ENCODE results near the gene ZCCHC14. TPM values are rescaled to one million over a fixed set of nuclear protein-coding genes. Genes with fewer than 3 reads are reported as not detected.

The ZCCHC14 gene
- total and polyA plus RNA-seq, 2 of the 13 experiments (the other 11 are each of a cell fraction or from before 2014, with no cell fraction given), result 12.4 to 12.5 TPM

DNA sequence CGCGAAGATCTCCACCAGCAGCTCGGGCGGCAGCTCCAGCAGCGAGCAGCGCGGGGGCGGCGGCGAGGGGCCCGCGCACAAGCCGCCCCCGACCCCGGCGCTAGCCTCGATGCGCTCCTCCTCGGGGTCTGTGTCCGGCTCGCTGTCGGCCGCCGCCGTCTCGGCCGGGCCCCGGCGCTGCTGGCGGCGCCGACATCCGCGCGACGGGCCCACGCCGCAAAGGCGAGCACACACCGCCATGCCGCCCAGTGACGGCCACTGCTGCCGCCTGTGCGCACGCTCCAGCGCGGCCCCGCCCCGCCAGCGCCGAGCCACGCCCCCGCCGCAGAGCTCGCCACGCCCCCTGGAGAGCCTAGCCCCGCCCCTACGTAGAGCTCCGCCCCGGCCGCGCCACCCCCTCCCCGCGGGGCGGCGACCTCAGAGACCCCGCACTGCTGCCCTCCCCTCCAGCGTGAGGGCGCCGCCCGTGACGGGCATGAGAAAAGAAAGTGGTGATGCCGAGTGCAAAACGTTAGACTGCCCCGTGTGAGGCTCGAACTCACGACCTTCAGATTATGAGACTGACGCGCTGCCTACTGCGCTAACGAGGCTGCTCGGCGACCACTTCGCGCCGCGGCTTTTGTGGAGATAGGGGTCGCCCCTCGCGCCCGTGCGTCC lies 109.2 kb downstream of the ZCCHC14 start, which contains the start of gene FBXO31 (continued):
- TF ChIP-seq, protein P1, sequence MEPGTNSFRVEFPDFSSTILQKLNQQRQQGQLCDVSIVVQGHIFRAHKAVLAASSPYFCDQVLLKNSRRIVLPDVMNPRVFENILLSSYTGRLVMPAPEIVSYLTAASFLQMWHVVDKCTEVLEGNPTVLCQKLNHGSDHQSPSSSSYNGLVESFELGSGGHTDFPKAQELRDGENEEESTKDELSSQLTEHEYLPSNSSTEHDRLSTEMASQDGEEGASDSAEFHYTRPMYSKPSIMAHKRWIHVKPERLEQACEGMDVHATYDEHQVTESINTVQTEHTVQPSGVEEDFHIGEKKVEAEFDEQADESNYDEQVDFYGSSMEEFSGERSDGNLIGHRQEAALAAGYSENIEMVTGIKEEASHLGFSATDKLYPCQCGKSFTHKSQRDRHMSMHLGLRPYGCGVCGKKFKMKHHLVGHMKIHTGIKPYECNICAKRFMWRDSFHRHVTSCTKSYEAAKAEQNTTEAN (CRISPR knock-in tag; conservative IDR thresholded peaks at IDR 0.05), result no peak
- TF ChIP-seq, protein P2, sequence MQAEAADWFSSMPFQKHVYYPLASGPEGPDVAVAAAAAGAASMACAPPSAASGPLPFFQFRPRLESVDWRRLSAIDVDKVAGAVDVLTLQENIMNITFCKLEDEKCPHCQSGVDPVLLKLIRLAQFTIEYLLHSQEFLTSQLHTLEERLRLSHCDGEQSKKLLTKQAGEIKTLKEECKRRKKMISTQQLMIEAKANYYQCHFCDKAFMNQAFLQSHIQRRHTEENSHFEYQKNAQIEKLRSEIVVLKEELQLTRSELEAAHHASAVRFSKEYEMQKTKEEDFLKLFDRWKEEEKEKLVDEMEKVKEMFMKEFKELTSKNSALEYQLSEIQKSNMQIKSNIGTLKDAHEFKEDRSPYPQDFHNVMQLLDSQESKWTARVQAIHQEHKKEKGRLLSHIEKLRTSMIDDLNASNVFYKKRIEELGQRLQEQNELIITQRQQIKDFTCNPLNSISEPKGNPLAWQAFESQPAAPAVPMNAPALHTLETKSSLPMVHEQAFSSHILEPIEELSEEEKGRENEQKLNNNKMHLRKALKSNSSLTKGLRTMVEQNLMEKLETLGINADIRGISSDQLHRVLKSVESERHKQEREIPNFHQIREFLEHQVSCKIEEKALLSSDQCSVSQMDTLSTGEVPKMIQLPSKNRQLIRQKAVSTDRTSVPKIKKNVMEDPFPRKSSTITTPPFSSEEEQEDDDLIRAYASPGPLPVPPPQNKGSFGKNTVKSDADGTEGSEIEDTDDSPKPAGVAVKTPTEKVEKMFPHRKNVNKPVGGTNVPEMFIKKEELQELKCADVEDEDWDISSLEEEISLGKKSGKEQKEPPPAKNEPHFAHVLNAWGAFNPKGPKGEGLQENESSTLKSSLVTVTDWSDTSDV (CRISPR knock-in tag; IDR thresholded peaks at IDR 0.05), result no peak
- no peak for TF ChIP-seq PHF20 (CRISPR knock-in tag; IDR thresholded peaks at IDR 0.05)
- TF ChIP-seq POLR2A (IDR thresholded peaks at IDR 0.05; ENCODE audit: insufficient read depth in 1 of 2, low read depth in 2 of 2, low read length in 2 of 2), result peak in 1 of 2 experiments; percentile 74; a peak in 2 of 4 replicates
- peak; percentile 98 for TF ChIP-seq ZNF331 (CRISPR knock-in tag; IDR thresholded peaks at IDR 0.05)
- no peak for TF ChIP-seq POLR2AphosphoS2 (IDR thresholded peaks at IDR 0.05; ENCODE audit: low read depth, low read length)
- no peak for TF ChIP-seq ZKSCAN5 (CRISPR knock-in tag; IDR thresholded peaks at IDR 0.05)
- no peak for TF ChIP-seq HMGA1 (CRISPR knock-in tag; conservative IDR thresholded peaks at IDR 0.05)
- TF ChIP-seq, protein P3, sequence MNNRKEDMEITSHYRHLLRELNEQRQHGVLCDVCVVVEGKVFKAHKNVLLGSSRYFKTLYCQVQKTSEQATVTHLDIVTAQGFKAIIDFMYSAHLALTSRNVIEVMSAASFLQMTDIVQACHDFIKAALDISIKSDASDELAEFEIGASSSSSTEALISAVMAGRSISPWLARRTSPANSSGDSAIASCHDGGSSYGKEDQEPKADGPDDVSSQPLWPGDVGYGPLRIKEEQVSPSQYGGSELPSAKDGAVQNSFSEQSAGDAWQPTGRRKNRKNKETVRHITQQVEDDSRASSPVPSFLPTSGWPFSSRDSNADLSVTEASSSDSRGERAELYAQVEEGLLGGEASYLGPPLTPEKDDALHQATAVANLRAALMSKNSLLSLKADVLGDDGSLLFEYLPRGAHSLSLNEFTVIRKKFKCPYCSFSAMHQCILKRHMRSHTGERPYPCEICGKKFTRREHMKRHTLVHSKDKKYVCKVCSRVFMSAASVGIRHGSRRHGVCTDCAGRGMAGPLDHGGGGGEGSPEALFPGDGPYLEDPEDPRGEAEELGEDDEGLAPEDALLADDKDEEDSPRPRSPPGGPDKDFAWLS (CRISPR knock-in tag; IDR thresholded peaks at IDR 0.05; ENCODE audit: borderline replicate concordance), result peak; percentile 32
- 0 out of 2 replicates have a peak, but pooled peaks have one; percentile 25 for TF ChIP-seq TOE1 (CRISPR knock-in tag; IDR thresholded peaks at IDR 0.05)
- TF ChIP-seq, protein P4, sequence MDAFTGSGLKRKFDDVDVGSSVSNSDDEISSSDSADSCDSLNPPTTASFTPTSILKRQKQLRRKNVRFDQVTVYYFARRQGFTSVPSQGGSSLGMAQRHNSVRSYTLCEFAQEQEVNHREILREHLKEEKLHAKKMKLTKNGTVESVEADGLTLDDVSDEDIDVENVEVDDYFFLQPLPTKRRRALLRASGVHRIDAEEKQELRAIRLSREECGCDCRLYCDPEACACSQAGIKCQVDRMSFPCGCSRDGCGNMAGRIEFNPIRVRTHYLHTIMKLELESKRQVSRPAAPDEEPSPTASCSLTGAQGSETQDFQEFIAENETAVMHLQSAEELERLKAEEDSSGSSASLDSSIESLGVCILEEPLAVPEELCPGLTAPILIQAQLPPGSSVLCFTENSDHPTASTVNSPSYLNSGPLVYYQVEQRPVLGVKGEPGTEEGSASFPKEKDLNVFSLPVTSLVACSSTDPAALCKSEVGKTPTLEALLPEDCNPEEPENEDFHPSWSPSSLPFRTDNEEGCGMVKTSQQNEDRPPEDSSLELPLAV (CRISPR knock-in tag; conservative IDR thresholded peaks at IDR 0.05; ENCODE audit: low read depth), result peak; percentile 1; the same call in 1 of the 2 replicates
- TF ChIP-seq, protein P5, sequence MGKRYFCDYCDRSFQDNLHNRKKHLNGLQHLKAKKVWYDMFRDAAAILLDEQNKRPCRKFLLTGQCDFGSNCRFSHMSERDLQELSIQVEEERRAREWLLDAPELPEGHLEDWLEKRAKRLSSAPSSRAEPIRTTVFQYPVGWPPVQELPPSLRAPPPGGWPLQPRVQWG (CRISPR knock-in tag; IDR thresholded peaks at IDR 0.05; ENCODE audit: borderline replicate concordance, low read depth), result no peak
- no peak for TF ChIP-seq NFE2 (CRISPR knock-in tag; IDR thresholded peaks at IDR 0.05)
- TF ChIP-seq, protein P6, sequence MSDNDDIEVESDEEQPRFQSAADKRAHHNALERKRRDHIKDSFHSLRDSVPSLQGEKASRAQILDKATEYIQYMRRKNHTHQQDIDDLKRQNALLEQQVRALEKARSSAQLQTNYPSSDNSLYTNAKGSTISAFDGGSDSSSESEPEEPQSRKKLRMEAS (IDR thresholded peaks at IDR 0.05), result peak; percentile 78
- TF ChIP-seq ZNF274 (CRISPR knock-in tag; IDR thresholded peaks at IDR 0.05), result 0 out of 2 replicates have a peak, but pooled peaks have one; percentile 16
- TF ChIP-seq, protein P7, sequence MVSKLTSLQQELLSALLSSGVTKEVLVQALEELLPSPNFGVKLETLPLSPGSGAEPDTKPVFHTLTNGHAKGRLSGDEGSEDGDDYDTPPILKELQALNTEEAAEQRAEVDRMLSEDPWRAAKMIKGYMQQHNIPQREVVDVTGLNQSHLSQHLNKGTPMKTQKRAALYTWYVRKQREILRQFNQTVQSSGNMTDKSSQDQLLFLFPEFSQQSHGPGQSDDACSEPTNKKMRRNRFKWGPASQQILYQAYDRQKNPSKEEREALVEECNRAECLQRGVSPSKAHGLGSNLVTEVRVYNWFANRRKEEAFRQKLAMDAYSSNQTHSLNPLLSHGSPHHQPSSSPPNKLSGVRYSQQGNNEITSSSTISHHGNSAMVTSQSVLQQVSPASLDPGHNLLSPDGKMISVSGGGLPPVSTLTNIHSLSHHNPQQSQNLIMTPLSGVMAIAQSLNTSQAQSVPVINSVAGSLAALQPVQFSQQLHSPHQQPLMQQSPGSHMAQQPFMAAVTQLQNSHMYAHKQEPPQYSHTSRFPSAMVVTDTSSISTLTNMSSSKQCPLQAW (CRISPR knock-in tag; IDR thresholded peaks at IDR 0.05), result peak; percentile 81; the same call in 1 of the 2 replicates

Data from HepG2 (cell line).